SU-DHL-6 (cell line): ENCODE measurements around the gene GRID1.

ENCODE experiments used
- CTCF ChIP-seq: fragments of 200-600 bp; sonication (generic); IDR thresholded peaks from one replicate; pipeline ENCODE4 v1.5.1; 2017; ENCODE audit warnings: antibody characterized with exemption, mild to moderate bottlenecking, low read length, moderate library complexity; ENCODE audit not compliant: insufficient read depth, poor library complexity, severe bottlenecking
- EZH2phosphoT487 ChIP-seq: fragments of 200-600 bp; sonication (generic), shearing (Covaris generic); conservative IDR thresholded peaks from 2 replicates; pipeline ENCODE4 v1.6.1; 2018; ENCODE audit warnings: mild to moderate bottlenecking, antibody characterized with exemption, low read length, moderate library complexity, mixed read lengths

- TF ChIP-seq CTCF (no peak), EZH2phosphoT487 (no peak)
Observed at GRCh38 chr10:86124734-86125133, 241.9 kb downstream of the GRID1 start.
